ENCODE measurements around the gene ABTB1. TPM values are rescaled to one million over a fixed set of nuclear protein-coding genes. Genes with fewer than 3 reads are reported as not detected.

ABTB1 gene
- total RNA-seq, 4 donors from 2014 or later: 25.3 to 50.3 (median 35.8) TPM

GRCh38 chr3:127685708-127686511, 13.2 kb downstream of the ABTB1 start:
- no peaks in the 10 kb centered on the region for H3K27me3 ChIP-seq
- 74 to 82% methylated on average over 4 of the region's 4 CpGs for WGBS, 2 donors (ENCODE audit: low coverage in 1 of 2)
- no peaks in the 10 kb centered on the region for H3K9me3 ChIP-seq
- H3K4me1 ChIP-seq: peaks cover 2 to 45% (median 14%) of the 10 kb centered on the region in 3 donors
- H3K36me3 ChIP-seq: peaks cover 0 to 2% of the 10 kb centered on the region in 2 donors
- no peak for ATAC-seq
- H3K27ac ChIP-seq: no peak overlapping the region
- H3K4me3 ChIP-seq: no peak overlapping the region
- no peak for TF ChIP-seq EP300 (IDR thresholded peaks at IDR 0.05)
- TF ChIP-seq CTCF (IDR thresholded peaks at IDR 0.05): no peak
- no peak for TF ChIP-seq POLR2A (IDR thresholded peaks at IDR 0.05)
- TF ChIP-seq POLR2AphosphoS5 (IDR thresholded peaks at IDR 0.05): no peak

DNA sequence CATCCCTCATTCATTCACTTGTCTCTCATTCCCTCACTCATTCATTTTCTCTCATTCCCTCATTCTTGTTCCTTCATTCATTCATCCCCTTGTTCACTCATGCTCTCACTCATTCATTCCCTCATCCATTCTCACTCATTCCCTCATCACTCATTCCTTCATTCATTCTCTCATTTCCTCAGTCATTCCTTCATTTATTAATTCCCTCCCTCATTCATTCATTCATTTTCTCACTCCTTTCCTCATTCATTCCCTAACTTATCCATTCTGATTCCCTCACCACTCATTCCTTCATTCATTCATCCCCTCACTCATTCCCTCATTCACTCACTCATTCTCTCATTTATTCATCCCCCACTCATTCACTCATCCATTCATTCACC, 13.8 kb downstream of the ABTB1 start:
- H3K4me3 ChIP-seq: no peak overlapping the region
- no peak for ATAC-seq

DNA sequence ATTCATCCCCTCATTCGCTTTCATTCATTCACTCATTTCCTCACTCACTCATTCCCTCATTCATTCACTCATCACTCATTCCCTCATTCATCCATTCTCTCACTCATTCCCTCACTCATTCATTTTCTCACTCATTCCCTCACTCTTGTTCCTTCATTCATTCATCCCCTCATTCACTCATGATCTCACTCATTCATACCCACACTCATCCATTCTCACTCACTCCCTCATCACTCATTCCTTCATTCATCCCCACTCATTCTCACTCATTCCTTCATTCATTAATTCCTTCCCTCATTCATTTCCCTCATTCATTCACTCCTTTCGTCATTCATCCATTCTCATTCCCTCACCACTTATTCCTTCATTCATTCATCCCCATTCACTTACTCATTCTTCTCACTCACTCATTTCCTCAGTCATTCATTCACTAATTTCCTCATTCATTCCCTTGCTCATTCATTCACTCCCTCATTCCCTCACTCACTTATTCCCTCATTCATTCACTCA, 14.5 kb downstream of the ABTB1 start:
- WGBS, 2 donors (ENCODE audit: low coverage in 1 of 2): 96 to 98% methylated on average over 2 of the region's 2 CpGs
- Histone ChIP-seq H3K27me3 (no peaks in the 10 kb centered on the region), H3K4me1 (peaks cover 2 to 51% (median 14%) of the 10 kb centered on the region in 3 donors), H3K9me3 (no peaks in the 10 kb centered on the region), H3K36me3 (peaks cover 0 to 11% of the 10 kb centered on the region in 2 donors), H3K4me3 (no peak overlapping the region), H3K27ac (no peak overlapping the region)
- no peak for TF ChIP-seq CTCF (IDR thresholded peaks at IDR 0.05)
- TF ChIP-seq EP300 (IDR thresholded peaks at IDR 0.05): no peak
- ATAC-seq: no peak

More for the DNA sequence above, 13.8 kb downstream of the ABTB1 start:
- H3K9me3 ChIP-seq: no peaks in the 10 kb centered on the region
- H3K4me1 ChIP-seq: peaks cover 2 to 50% (median 14%) of the 10 kb centered on the region in 3 donors
- TF ChIP-seq CTCF (IDR thresholded peaks at IDR 0.05): no peak
- H3K27ac ChIP-seq: no peak overlapping the region
- H3K36me3 ChIP-seq: peaks cover 0 to 4% of the 10 kb centered on the region in 2 donors
- H3K27me3 ChIP-seq: no peaks in the 10 kb centered on the region

GRCh38 chr3:127688022-127688415, 15.3 kb downstream of the ABTB1 start:
- ATAC-seq: no peak
- H3K27ac ChIP-seq: peak overlapping the region in 3 of 4 donors; percentile 80 to 84 (median 81)
- H3K27me3 ChIP-seq: no peaks in the 10 kb centered on the region
- H3K9me3 ChIP-seq: no peaks in the 10 kb centered on the region
- H3K4me1 ChIP-seq: peaks cover 2 to 51% (median 14%) of the 10 kb centered on the region in 3 donors
- 67% methylated on average over 1 of the region's 2 CpGs; no CpG with 5 or more reads in 1 of the 2 donors for WGBS, 2 donors (ENCODE audit: low coverage in 1 of 2)
- no peak for TF ChIP-seq POLR2A (IDR thresholded peaks at IDR 0.05)
- H3K36me3 ChIP-seq: peaks cover 0 to 19% of the 10 kb centered on the region in 2 donors
- no peak overlapping the region for H3K4me3 ChIP-seq

DNA sequence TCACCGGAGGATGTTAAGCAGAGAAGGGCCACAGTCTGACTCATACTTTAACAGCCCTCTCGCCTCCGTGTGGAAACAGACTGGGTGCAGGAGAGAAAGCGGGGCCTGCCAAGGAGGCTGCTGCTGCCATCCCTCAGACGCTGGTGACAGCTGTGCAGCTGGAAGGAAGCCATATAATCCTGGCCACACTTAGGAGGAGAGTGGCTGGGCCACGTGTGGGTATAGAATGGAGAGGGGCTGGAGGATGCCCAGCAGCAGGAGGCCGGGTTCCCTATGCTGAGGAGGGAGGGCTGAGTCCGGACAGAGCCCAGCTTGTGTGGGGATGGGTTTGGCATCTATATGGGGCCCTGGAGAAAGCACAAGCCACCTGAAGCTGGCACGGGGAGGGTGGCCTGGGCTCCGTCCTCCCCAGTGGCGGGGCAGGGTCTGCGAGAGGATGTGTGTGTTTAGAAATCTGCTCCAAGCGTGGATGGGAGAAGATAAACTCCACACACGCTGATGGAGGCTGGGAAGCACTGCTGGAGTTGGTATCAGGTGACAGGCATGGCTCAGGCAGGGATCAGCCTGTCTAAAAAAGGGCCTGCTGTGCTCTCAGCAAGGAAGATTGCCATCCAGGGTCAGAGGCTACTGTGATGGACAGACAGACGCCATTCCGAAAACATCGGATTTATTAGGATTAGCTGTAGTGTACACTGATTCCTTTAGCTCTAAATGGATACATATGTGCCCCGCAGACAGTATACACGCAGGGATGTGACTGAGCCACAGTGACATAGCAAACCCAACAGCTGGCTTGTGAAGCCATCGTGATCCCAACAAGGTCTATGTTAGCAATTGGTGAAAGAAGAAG, 15.9 kb downstream of the ABTB1 start:
- H3K27ac ChIP-seq: peak overlapping the region in 3 of 4 donors; percentile 80 to 84 (median 81)
- ATAC-seq: peak; percentile 27
- no peak for TF ChIP-seq POLR2A (IDR thresholded peaks at IDR 0.05)
- TF ChIP-seq POLR2AphosphoS5 (IDR thresholded peaks at IDR 0.05): peak; percentile 28
- peaks cover 0 to 25% of the 10 kb centered on the region in 2 donors for H3K36me3 ChIP-seq
- H3K9me3 ChIP-seq: no peaks in the 10 kb centered on the region
- whole genome bisulfite sequencing, 2 donors (ENCODE audit: low coverage in 1 of 2): 35 to 38% methylated on average over 8 to 15 of the region's 20 CpGs
- H3K4me1 ChIP-seq: peaks cover 2 to 47% (median 14%) of the 10 kb centered on the region in 3 donors
- H3K27me3 ChIP-seq: no peaks in the 10 kb centered on the region
- H3K4me3 ChIP-seq: no peak overlapping the region

All from gastroesophageal sphincter (tissue), 4 donors.